ENCODE measurements around the gene POLE3.

The POLE3 gene

GRCh38 chr9:113431191-113431590 is 20.7 kb upstream of the POLE3 start:
- Histone ChIP-seq H3K27me3 (ENCODE audit: control insufficient read depth, insufficient read depth, low read length, poor library complexity, severe bottlenecking) (no peaks in the 10 kb centered on the region), H3K9me3 (ENCODE audit: control insufficient read depth, low read length) (no peaks in the 10 kb centered on the region), H3K4me1 (ENCODE audit: control insufficient read depth, insufficient read depth, low read length) (no peaks in the 10 kb centered on the region), H3K36me3 (ENCODE audit: control insufficient read depth, insufficient read depth, low read length) (no peaks in the 10 kb centered on the region), H3K4me3 (ENCODE audit: insufficient read depth, low read depth, low read length) (no peak overlapping the region), H3K27ac (ENCODE audit: insufficient read depth, low read depth, low read length, poor library complexity, severe bottlenecking) (no peak overlapping the region)

GRCh38 chr9:113428062-113428615 is 17.7 kb upstream of the POLE3 start:
- Histone ChIP-seq H3K27ac (ENCODE audit: insufficient read depth, low read depth, low read length, poor library complexity, severe bottlenecking) (no peak overlapping the region), H3K27me3 (ENCODE audit: control insufficient read depth, insufficient read depth, low read length, poor library complexity, severe bottlenecking) (no peaks in the 10 kb centered on the region), H3K36me3 (ENCODE audit: control insufficient read depth, insufficient read depth, low read length) (no peaks in the 10 kb centered on the region), H3K9me3 (ENCODE audit: control insufficient read depth, low read length) (no peaks in the 10 kb centered on the region), H3K4me1 (ENCODE audit: control insufficient read depth, insufficient read depth, low read length) (peaks cover 4% of the 10 kb centered on the region), H3K4me3 (ENCODE audit: insufficient read depth, low read depth, low read length) (no peak overlapping the region)
- WGBS, 2 experiments, result 80 to 89% methylated on average over 1 of the region's 1 CpG

- 94 to 95% methylated on average over 2 of the region's 2 CpGs for WGBS, 2 experiments
- Histone ChIP-seq H3K27me3 (ENCODE audit: control insufficient read depth, insufficient read depth, low read length, poor library complexity, severe bottlenecking) (no peaks in the 10 kb centered on the region), H3K36me3 (ENCODE audit: control insufficient read depth, insufficient read depth, low read length) (no peaks in the 10 kb centered on the region), H3K4me3 (ENCODE audit: insufficient read depth, low read depth, low read length) (no peak overlapping the region), H3K9me3 (ENCODE audit: control insufficient read depth, low read length) (no peaks in the 10 kb centered on the region), H3K4me1 (ENCODE audit: control insufficient read depth, insufficient read depth, low read length) (peaks cover 4% of the 10 kb centered on the region), H3K27ac (ENCODE audit: insufficient read depth, low read depth, low read length, poor library complexity, severe bottlenecking) (no peak overlapping the region)
Measured at GRCh38 chr9:113427629-113428028, 17.2 kb upstream of the POLE3 start.

GRCh38 chr9:113426701-113427100 is 16.2 kb upstream of the POLE3 start:
- H3K36me3 ChIP-seq (ENCODE audit: control insufficient read depth, insufficient read depth, low read length), result no peaks in the 10 kb centered on the region
- peaks cover 4% of the 10 kb centered on the region for H3K4me1 ChIP-seq (ENCODE audit: control insufficient read depth, insufficient read depth, low read length)
- no peaks in the 10 kb centered on the region for H3K27me3 ChIP-seq (ENCODE audit: control insufficient read depth, insufficient read depth, low read length, poor library complexity, severe bottlenecking)
- H3K4me3 ChIP-seq (ENCODE audit: insufficient read depth, low read depth, low read length), result no peak overlapping the region
- WGBS, 2 experiments, result 50 to 55% methylated on average over 1 of the region's 1 CpG
- no peaks in the 10 kb centered on the region for H3K9me3 ChIP-seq (ENCODE audit: control insufficient read depth, low read length)
- H3K27ac ChIP-seq (ENCODE audit: insufficient read depth, low read depth, low read length, poor library complexity, severe bottlenecking), result no peak overlapping the region

- no peaks in the 10 kb centered on the region for H3K9me3 ChIP-seq (ENCODE audit: control insufficient read depth, low read length)
- peaks cover 4% of the 10 kb centered on the region for H3K4me1 ChIP-seq (ENCODE audit: control insufficient read depth, insufficient read depth, low read length)
- no peak overlapping the region for H3K4me3 ChIP-seq (ENCODE audit: insufficient read depth, low read depth, low read length)
- 40 to 42% methylated on average over 2 of the region's 2 CpGs for WGBS, 2 experiments
- H3K36me3 ChIP-seq (ENCODE audit: control insufficient read depth, insufficient read depth, low read length), result no peaks in the 10 kb centered on the region
- H3K27ac ChIP-seq (ENCODE audit: insufficient read depth, low read depth, low read length, poor library complexity, severe bottlenecking), result no peak overlapping the region
- no peaks in the 10 kb centered on the region for H3K27me3 ChIP-seq (ENCODE audit: control insufficient read depth, insufficient read depth, low read length, poor library complexity, severe bottlenecking)
Measured at GRCh38 chr9:113425072-113425471, 14.6 kb upstream of the POLE3 start.

GRCh38 chr9:113421726-113422125 is 11.3 kb upstream of the POLE3 start:
- Histone ChIP-seq H3K36me3 (ENCODE audit: control insufficient read depth, insufficient read depth, low read length) (no peaks in the 10 kb centered on the region), H3K27ac (ENCODE audit: insufficient read depth, low read depth, low read length, poor library complexity, severe bottlenecking) (no peak overlapping the region), H3K4me3 (ENCODE audit: insufficient read depth, low read depth, low read length) (no peak overlapping the region), H3K9me3 (ENCODE audit: control insufficient read depth, low read length) (no peaks in the 10 kb centered on the region), H3K27me3 (ENCODE audit: control insufficient read depth, insufficient read depth, low read length, poor library complexity, severe bottlenecking) (no peaks in the 10 kb centered on the region), H3K4me1 (ENCODE audit: control insufficient read depth, insufficient read depth, low read length) (peaks cover 4% of the 10 kb centered on the region)
- WGBS, 2 experiments, result 87 to 89% methylated on average over 3 of the region's 3 CpGs

- Histone ChIP-seq H3K9me3 (ENCODE audit: control insufficient read depth, low read length) (no peaks in the 10 kb centered on the region), H3K4me1 (ENCODE audit: control insufficient read depth, insufficient read depth, low read length) (no peaks in the 10 kb centered on the region)
- WGBS, 2 experiments, result 90% methylated on average over 4 of the region's 4 CpGs
Measured at GRCh38 chr9:113417370-113417769, 6.9 kb upstream of the POLE3 start.

GRCh38 chr9:113416149-113416721 is 5.8 kb upstream of the POLE3 start:
- Histone ChIP-seq H3K27ac (ENCODE audit: insufficient read depth, low read depth, low read length, poor library complexity, severe bottlenecking) (no peak overlapping the region), H3K27me3 (ENCODE audit: control insufficient read depth, insufficient read depth, low read length, poor library complexity, severe bottlenecking) (no peaks in the 10 kb centered on the region), H3K9me3 (ENCODE audit: control insufficient read depth, low read length) (no peaks in the 10 kb centered on the region), H3K36me3 (ENCODE audit: control insufficient read depth, insufficient read depth, low read length) (no peaks in the 10 kb centered on the region), H3K4me1 (ENCODE audit: control insufficient read depth, insufficient read depth, low read length) (no peaks in the 10 kb centered on the region), H3K4me3 (ENCODE audit: insufficient read depth, low read depth, low read length) (no peak overlapping the region)
- WGBS, 2 experiments, result 76 to 78% methylated on average over 3 of the region's 3 CpGs

More at GRCh38 chr9:113417370-113417769, 6.9 kb upstream of the POLE3 start:
- H3K4me3 ChIP-seq (ENCODE audit: insufficient read depth, low read depth, low read length), result no peak overlapping the region
- no peak overlapping the region for H3K27ac ChIP-seq (ENCODE audit: insufficient read depth, low read depth, low read length, poor library complexity, severe bottlenecking)
- no peaks in the 10 kb centered on the region for H3K27me3 ChIP-seq (ENCODE audit: control insufficient read depth, insufficient read depth, low read length, poor library complexity, severe bottlenecking)
- no peaks in the 10 kb centered on the region for H3K36me3 ChIP-seq (ENCODE audit: control insufficient read depth, insufficient read depth, low read length)

- WGBS, 2 experiments, result 1% methylated on average over 20 of the region's 20 CpGs
- H3K36me3 ChIP-seq (ENCODE audit: control insufficient read depth, insufficient read depth, low read length), result peaks cover 9% of the 10 kb centered on the region
- H3K27ac ChIP-seq (ENCODE audit: insufficient read depth, low read depth, low read length, poor library complexity, severe bottlenecking), result peak overlapping the region; percentile 97
- no peaks in the 10 kb centered on the region for H3K27me3 ChIP-seq (ENCODE audit: control insufficient read depth, insufficient read depth, low read length, poor library complexity, severe bottlenecking)
- peak overlapping the region; percentile 98 for H3K4me3 ChIP-seq (ENCODE audit: insufficient read depth, low read depth, low read length)
- no peaks in the 10 kb centered on the region for H3K9me3 ChIP-seq (ENCODE audit: control insufficient read depth, low read length)
- H3K4me1 ChIP-seq (ENCODE audit: control insufficient read depth, insufficient read depth, low read length), result peaks cover 6% of the 10 kb centered on the region
Measured at GRCh38 chr9:113409883-113410206, 630 bp downstream of the POLE3 start.

GRCh38 chr9:113409481-113409880 is 994 bp downstream of the POLE3 start:
- peak overlapping the region; percentile 98 for H3K4me3 ChIP-seq (ENCODE audit: insufficient read depth, low read depth, low read length)
- H3K36me3 ChIP-seq (ENCODE audit: control insufficient read depth, insufficient read depth, low read length), result peaks cover 9% of the 10 kb centered on the region
- H3K4me1 ChIP-seq (ENCODE audit: control insufficient read depth, insufficient read depth, low read length), result peaks cover 6% of the 10 kb centered on the region
- no peaks in the 10 kb centered on the region for H3K9me3 ChIP-seq (ENCODE audit: control insufficient read depth, low read length)
- 57 to 61% methylated on average over 10 of the region's 10 CpGs for WGBS, 2 experiments
- no peak overlapping the region for H3K27ac ChIP-seq (ENCODE audit: insufficient read depth, low read depth, low read length, poor library complexity, severe bottlenecking)
- no peaks in the 10 kb centered on the region for H3K27me3 ChIP-seq (ENCODE audit: control insufficient read depth, insufficient read depth, low read length, poor library complexity, severe bottlenecking)

Measured in ectodermal cell (in vitro differentiated cells).